K562 (cell line): ENCODE results near the gene MPIG6B. TPM values are rescaled to one million over a fixed set of nuclear protein-coding genes. Genes with fewer than 3 reads are reported as not detected.

Experiments used
- EGR1 ChIP-seq: fragments of 450-650 bp; conservative IDR thresholded peaks from 2 replicates; pipeline ENCODE4 v1.6.1; 2017; ENCODE audit warnings: mild to moderate bottlenecking
- ESRRA ChIP-seq: fragments of 450-650 bp; IDR thresholded peaks from 2 replicates; pipeline ENCODE4 v1.6.1; 2014; ENCODE audit warnings: low read depth, mild to moderate bottlenecking, moderate library complexity, borderline replicate concordance
- ETS2 ChIP-seq: IDR thresholded peaks from 2 replicates; pipeline ENCODE4 v1.6.1; 2016; ENCODE audit warnings: borderline replicate concordance, missing genetic modification characterization, mild to moderate bottlenecking, moderate library complexity, missing compliant biosample characterization; ENCODE audit not compliant: poor library complexity, severe bottlenecking
- RBM14 ChIP-seq: fragments of 200-400 bp; formaldehyde crosslinking; IDR thresholded peaks from 2 replicates; pipeline ENCODE4 v1.6.1; 2018; ENCODE audit warnings: low read depth, mild to moderate bottlenecking, low read length, moderate library complexity, borderline replicate concordance; ENCODE audit not compliant: insufficient read depth
- RNF2 ChIP-seq: sonication (generic); IDR thresholded peaks from 2 replicates; pipeline ENCODE4 v1.6.1; 2016
- SIRT6 ChIP-seq: IDR thresholded peaks from one replicate; pipeline ENCODE4 v1.6.1; 2012; ENCODE audit warnings: low read depth, mild to moderate bottlenecking, control low read depth, inconsistent platforms, low read length, moderate library complexity
- ZEB2 ChIP-seq: fragments of 450-650 bp; IDR thresholded peaks from 2 replicates; pipeline ENCODE4 v1.6.1; 2016
- polyA plus RNA-seq, 8 experiments: library from polyadenylated mRNA; depleted of rRNA in 4 of 8; stranded (reverse) in 5 of 8; unstranded in 3 of 8; fragments of >200 nt; fragmentation: Nextera tagmentation in 2 of 8; fragmentation: Illumina TruSeq in 1 of 8; extraction: Ambion mirVana in 2 of 8; extraction: Trizol in 1 of 8; gene quantifications; 2 replicates each; pipeline versions ENCODE4 v1.2.1 to v1.2.3, GENCODE V29; 2011 to 2014; ENCODE audit warnings: inconsistent platforms in 1 of 8, missing spikeins in 1 of 8
- total RNA-seq, 7 experiments: library from RNA; depleted of rRNA in 6 of 7; stranded (reverse); fragments of >200 nt in 6 of 7; fragmentation: Illumina TruSeq in 2 of 7; extraction: Trizol in 2 of 7; gene quantifications; 2 replicates each; pipeline versions ENCODE4 v1.2.1 to v1.2.3, GENCODE V29; 2011 to 2021; ENCODE audit warnings: low replicate concordance in 1 of 7
- TF ChIP-seq, protein P1 (sequence below), 3 experiments: fragments of 200-800 bp in 1 of 3; sonication (Bioruptor generic) in 1 of 3; sonication (generic) in 1 of 3; formaldehyde crosslinking in 1 of 3; IDR thresholded peaks; 2 replicates each; pipeline versions ENCODE4 v1.6.1 to v1.8.0; 2016 to 2022; ENCODE audit warnings: mild to moderate bottlenecking in 2 of 3, missing compliant biosample characterization in 2 of 3, missing genetic modification characterization in 2 of 3, missing genetic modification reagents in 1 of 3
- TF ChIP-seq, protein P2 (sequence below), 2 experiments: fragments of 450-650 bp; IDR thresholded peaks; 2 replicates each; pipeline ENCODE4 v1.6.1; 2016; ENCODE audit warnings: mild to moderate bottlenecking in 2 of 2, borderline replicate concordance in 1 of 2, low read depth in 1 of 2, moderate library complexity in 1 of 2
- TF ChIP-seq, protein P3 (sequence below): fragments of 250-450 bp; sonication (Bioruptor Pico); IDR thresholded peaks from 2 replicates; pipeline ENCODE4 v1.9.0; 2021; ENCODE audit warnings: mild to moderate bottlenecking
- TF ChIP-seq, protein P4 (sequence below): sonication (generic); formaldehyde crosslinking; IDR thresholded peaks from 2 replicates; pipeline ENCODE4 v1.8.0; 2023; ENCODE audit warnings: mild to moderate bottlenecking, missing genetic modification reagents
- TF ChIP-seq, protein P5 (sequence below): fragments of 250-450 bp; sonication (Bioruptor Pico); IDR thresholded peaks from 2 replicates; pipeline ENCODE4 v1.8.0; 2021; ENCODE audit warnings: borderline replicate concordance, mild to moderate bottlenecking, moderate library complexity; ENCODE audit not compliant: poor library complexity, severe bottlenecking

MPIG6B gene
- total and polyA plus RNA-seq, 9 of the 15 experiments (the other 6 are each of a cell fraction or from before 2014, with no cell fraction given) = 0.11 to 1.2 (median 0.28) TPM; not detected in 1

DNA sequence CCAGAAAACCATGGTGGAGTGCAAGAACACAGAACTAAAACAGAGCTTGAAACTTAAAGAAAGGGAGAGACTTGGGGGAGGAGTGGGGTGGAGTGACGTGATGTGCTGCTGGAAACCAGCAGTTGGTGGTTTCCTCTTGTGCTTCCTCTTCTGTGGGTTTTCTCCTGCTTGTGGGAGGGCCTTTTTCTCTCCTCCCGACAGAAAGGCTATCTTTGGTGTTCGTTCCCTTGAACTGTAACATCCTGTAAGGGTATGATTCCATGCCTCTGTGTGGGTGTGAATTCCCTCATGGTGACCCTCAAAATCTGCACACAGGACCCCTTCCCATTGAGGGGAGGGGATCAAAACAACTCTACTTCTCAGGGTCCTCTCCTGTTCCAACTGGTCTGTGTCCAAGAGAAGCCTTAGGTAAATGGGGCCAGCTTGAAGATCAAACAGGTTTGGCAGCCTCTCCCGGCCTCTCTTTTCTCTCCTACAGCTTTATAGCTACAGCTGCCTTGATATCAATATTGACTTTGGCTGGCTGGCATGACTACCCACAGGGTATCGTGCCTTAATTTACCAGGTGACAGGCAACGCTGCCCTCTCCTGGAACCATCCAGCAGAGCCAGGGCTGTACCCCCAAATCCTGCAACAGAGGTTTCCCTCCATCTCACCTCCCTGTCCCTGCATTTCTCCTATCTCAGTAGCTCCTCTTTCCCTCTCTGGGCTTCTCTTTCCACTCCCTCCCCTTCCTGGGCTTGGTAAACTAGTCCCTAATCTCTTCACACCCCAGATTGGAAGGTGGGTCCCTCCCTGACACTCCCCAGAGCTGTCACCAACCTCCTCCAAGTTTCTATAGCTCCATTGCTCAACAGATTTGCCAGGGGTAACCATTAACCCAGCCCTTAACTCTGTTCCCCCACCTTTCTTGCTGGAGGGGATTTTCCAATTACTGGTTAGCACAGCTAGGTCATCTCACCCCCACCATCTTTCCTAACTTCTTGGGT, 15.1 kb downstream of the MPIG6B start (continued):
- TF ChIP-seq, protein P1, sequence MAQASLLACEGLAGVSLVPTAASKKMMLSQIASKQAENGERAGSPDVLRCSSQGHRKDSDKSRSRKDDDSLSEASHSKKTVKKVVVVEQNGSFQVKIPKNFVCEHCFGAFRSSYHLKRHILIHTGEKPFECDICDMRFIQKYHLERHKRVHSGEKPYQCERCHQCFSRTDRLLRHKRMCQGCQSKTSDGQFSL (CRISPR knock-in tag; IDR thresholded peaks at IDR 0.05) = no peak
- TF ChIP-seq, protein P1 (tag; IDR thresholded peaks at IDR 0.05) = 0 out of 4 replicates have a peak, but pooled peaks of 1 of the 2 experiments have one; percentile 41
- TF ChIP-seq RNF2 (no peak), ESRRA (no peak), ZEB2 (no peak), SIRT6 (no peak), RBM14 (no peak), EGR1 (no peak), ETS2 (tag) (no peak)
- TF ChIP-seq, protein P2, sequence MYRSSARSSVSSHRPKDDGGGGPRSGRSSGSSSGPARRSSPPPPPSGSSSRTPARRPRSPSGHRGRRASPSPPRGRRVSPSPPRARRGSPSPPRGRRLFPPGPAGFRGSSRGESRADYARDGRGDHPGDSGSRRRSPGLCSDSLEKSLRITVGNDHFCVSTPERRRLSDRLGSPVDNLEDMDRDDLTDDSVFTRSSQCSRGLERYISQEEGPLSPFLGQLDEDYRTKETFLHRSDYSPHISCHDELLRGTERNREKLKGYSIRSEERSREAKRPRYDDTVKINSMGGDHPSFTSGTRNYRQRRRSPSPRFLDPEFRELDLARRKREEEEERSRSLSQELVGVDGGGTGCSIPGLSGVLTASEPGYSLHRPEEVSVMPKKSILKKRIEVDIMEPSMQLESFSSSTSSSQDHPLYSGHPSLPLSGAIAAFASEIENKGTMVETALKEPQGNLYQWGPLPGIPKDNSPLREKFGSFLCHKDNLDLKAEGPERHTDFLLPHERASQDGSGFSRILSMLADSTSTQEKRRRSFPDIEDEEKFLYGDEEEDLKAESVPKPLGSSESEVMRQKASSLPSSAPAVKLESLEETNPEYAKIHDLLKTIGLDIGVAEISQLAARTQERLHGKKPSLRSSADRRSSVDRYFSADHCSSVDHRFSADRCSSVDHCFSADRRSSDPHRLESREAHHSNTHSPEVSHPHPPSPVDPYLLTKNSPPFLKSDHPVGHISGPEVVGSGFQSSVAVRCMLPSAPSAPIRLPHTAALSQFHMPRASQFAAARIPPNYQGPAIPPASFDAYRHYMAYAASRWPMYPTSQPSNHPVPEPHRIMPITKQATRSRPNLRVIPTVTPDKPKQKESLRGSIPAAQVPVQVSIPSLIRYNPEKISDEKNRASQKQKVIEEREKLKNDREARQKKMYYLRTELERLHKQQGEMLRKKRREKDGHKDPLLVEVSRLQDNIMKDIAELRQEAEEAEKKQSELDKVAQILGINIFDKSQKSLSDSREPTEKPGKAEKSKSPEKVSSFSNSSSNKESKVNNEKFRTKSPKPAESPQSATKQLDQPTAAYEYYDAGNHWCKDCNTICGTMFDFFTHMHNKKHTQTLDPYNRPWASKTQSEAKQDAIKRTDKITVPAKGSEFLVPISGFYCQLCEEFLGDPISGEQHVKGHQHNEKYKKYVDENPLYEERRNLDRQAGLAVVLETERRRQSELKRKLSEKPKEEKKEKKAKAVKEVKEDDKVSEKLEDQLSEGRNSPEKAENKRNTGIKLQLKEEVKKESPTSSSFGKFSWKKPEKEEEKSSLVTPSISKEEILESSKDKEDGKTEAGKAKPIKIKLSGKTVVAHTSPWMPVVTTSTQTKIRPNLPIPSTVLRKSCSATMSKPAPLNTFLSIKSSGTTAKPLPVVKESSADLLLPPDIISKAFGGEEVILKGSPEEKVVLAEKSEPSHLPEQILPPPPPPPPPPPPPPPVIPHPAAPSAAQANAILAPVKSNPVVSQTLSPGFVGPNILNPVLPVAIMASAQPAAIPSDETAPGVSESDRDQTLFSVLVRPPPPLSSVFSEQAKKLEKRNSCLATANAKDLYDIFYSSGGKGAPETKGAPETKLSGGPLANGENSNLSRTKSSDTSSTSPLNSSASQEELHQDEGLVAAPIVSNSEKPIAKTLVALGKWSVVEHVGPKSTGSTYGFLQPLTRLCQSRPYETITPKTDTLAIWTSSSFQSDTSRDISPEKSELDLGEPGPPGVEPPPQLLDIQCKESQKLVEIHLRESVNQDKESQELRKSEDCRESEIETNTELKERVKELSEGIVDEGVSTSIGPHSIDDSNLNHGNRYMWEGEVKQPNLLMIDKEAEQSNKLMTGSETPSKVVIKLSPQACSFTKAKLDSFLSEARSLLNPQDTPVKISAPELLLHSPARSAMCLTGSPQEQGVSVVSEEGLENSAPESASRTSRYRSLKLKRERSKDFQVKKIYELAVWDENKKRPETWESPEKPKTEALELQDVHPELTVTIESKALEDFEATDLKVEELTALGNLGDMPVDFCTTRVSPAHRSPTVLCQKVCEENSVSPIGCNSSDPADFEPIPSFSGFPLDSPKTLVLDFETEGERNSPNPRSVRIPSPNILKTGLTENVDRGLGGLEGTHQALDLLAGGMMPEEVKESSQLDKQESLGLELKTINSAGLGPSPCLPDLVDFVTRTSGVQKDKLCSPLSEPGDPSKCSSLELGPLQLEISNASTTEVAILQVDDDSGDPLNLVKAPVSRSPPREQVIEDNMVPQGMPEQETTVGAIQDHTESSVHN (IDR thresholded peaks at IDR 0.05; ENCODE audit: borderline replicate concordance in 1 of 2, low read depth in 1 of 2) = no peak
- TF ChIP-seq, protein P3, sequence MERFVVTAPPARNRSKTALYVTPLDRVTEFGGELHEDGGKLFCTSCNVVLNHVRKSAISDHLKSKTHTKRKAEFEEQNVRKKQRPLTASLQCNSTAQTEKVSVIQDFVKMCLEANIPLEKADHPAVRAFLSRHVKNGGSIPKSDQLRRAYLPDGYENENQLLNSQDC (CRISPR knock-in tag) = peak; percentile 22
- TF ChIP-seq, protein P4, sequence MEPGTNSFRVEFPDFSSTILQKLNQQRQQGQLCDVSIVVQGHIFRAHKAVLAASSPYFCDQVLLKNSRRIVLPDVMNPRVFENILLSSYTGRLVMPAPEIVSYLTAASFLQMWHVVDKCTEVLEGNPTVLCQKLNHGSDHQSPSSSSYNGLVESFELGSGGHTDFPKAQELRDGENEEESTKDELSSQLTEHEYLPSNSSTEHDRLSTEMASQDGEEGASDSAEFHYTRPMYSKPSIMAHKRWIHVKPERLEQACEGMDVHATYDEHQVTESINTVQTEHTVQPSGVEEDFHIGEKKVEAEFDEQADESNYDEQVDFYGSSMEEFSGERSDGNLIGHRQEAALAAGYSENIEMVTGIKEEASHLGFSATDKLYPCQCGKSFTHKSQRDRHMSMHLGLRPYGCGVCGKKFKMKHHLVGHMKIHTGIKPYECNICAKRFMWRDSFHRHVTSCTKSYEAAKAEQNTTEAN (CRISPR knock-in tag) = no peak
- TF ChIP-seq, protein P5, sequence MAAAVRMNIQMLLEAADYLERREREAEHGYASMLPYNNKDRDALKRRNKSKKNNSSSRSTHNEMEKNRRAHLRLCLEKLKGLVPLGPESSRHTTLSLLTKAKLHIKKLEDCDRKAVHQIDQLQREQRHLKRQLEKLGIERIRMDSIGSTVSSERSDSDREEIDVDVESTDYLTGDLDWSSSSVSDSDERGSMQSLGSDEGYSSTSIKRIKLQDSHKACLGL (CRISPR knock-in tag) = no peak
